Esophagus (tissue), 2 donors: ENCODE measurements around the gene MED27. TPM values are rescaled to one million over a fixed set of nuclear protein-coding genes. Genes with fewer than 3 reads are reported as not detected.

ENCODE experiments used
- H3K27ac ChIP-seq, 2 donors: one replicate each; pipeline ENCODE4 v1.5.1; 2013; ENCODE audit warnings: low read depth in 2 of 2, mild to moderate bottlenecking in 2 of 2, inconsistent platforms in 1 of 2, low read length in 1 of 2, moderate library complexity in 1 of 2
- H3K27me3 ChIP-seq, 2 donors: one replicate each; pipeline ENCODE4 v1.6.1; 2013; ENCODE audit warnings: low read length in 2 of 2, control low read depth in 1 of 2, mild to moderate bottlenecking in 1 of 2; ENCODE audit not compliant: insufficient read depth in 2 of 2, control insufficient read depth in 1 of 2
- H3K36me3 ChIP-seq, 2 donors: one replicate each; pipeline ENCODE4 v1.6.1; 2013; ENCODE audit warnings: low read length in 1 of 2; ENCODE audit not compliant: control insufficient read depth in 2 of 2, insufficient read depth in 2 of 2
- H3K4me1 ChIP-seq, 2 donors: one replicate each; pipeline ENCODE4 v1.6.1; 2013; ENCODE audit warnings: low read length in 1 of 2; ENCODE audit not compliant: control insufficient read depth in 2 of 2, insufficient read depth in 2 of 2
- H3K4me3 ChIP-seq, 2 donors: one replicate each; pipeline ENCODE4 v1.5.1; 2013; ENCODE audit warnings: low read length in 2 of 2, mild to moderate bottlenecking in 2 of 2, low read depth in 1 of 2, moderate library complexity in 1 of 2
- H3K9me3 ChIP-seq, 2 donors: one replicate each; pipeline ENCODE4 v1.6.1; 2013; ENCODE audit warnings: mild to moderate bottlenecking in 2 of 2, low read depth in 1 of 2, low read length in 1 of 2, moderate library complexity in 1 of 2; ENCODE audit not compliant: control insufficient read depth in 2 of 2, insufficient read depth in 1 of 2
- WGBS, 2 donors: extraction: QIAGEN DNeasy Blood & Tissue Kit; methylation state at CpG; one replicate each; pipeline ENCODE4 v1.1.7; 2013; 5-methylcytosine and 5-hydroxymethylcytosine counted together
- polyA plus RNA-seq, 2 donors: library from polyadenylated mRNA; stranded (reverse); fragments of 200-250 nt; gene quantifications; one replicate each; pipeline ENCODE4 v1.2.3, GENCODE V29; 2013
- donor health status: healthy with polysubstance abuse.
- donor health status: Bipolar disorder and iron deficiency.

Gene MED27
- polyA plus RNA-seq, 2 donors: 6.1 to 19.2 TPM

GRCh38 chr9:131889437-131890251, 190.0 kb downstream of the MED27 start:
- no peaks in the 10 kb centered on the region for H3K4me1 ChIP-seq

GRCh38 chr9:131888923-131889322, 190.7 kb downstream of the MED27 start:
- Histone ChIP-seq H3K4me1 (no peaks in the 10 kb centered on the region), H3K27me3 (no peaks in the 10 kb centered on the region), H3K4me3 (no peak overlapping the region), H3K36me3 (peaks cover 5 to 6% of the 10 kb centered on the region in 2 donors), H3K27ac (no peak overlapping the region), H3K9me3 (no peaks in the 10 kb centered on the region)
- WGBS, 2 donors: 84% methylated on average over 2 of the region's 2 CpGs

More at GRCh38 chr9:131889437-131890251, 190.0 kb downstream of the MED27 start:
- 72 to 76% methylated on average over 11 of the region's 11 CpGs for WGBS, 2 donors
- peaks cover 5 to 6% of the 10 kb centered on the region in 2 donors for H3K36me3 ChIP-seq
- H3K9me3 ChIP-seq: no peaks in the 10 kb centered on the region
- no peak overlapping the region for H3K27ac ChIP-seq
- no peaks in the 10 kb centered on the region for H3K27me3 ChIP-seq
- H3K4me3 ChIP-seq: no peak overlapping the region

- no peaks in the 10 kb centered on the region for H3K4me1 ChIP-seq
- WGBS, 2 donors: 84 to 97% methylated on average over 2 of the region's 2 CpGs
- no peak overlapping the region for H3K27ac ChIP-seq
- no peaks in the 10 kb centered on the region for H3K9me3 ChIP-seq
- peaks cover 5 to 6% of the 10 kb centered on the region in 2 donors for H3K36me3 ChIP-seq
- no peaks in the 10 kb centered on the region for H3K27me3 ChIP-seq
- H3K4me3 ChIP-seq: no peak overlapping the region
Observed at GRCh38 chr9:131887680-131888079, 192.0 kb downstream of the MED27 start.

- Histone ChIP-seq H3K4me3 (no peak overlapping the region), H3K4me1 (no peaks in the 10 kb centered on the region), H3K9me3 (no peaks in the 10 kb centered on the region), H3K36me3 (peaks cover 5 to 6% of the 10 kb centered on the region in 2 donors), H3K27ac (no peak overlapping the region), H3K27me3 (no peaks in the 10 kb centered on the region)
- 63 to 70% methylated on average over 2 of the region's 2 CpGs for WGBS, 2 donors
Observed at GRCh38 chr9:131886826-131887225, 192.8 kb downstream of the MED27 start.

GRCh38 chr9:131885144-131885609, 194.5 kb downstream of the MED27 start:
- H3K4me1 ChIP-seq: no peaks in the 10 kb centered on the region
- H3K9me3 ChIP-seq: no peaks in the 10 kb centered on the region
- H3K27me3 ChIP-seq: no peaks in the 10 kb centered on the region
- 73 to 82% methylated on average over 6 of the region's 6 CpGs for WGBS, 2 donors
- peaks cover 0 to 3% of the 10 kb centered on the region in 2 donors for H3K36me3 ChIP-seq
- H3K4me3 ChIP-seq: no peak overlapping the region
- no peak overlapping the region for H3K27ac ChIP-seq

DNA sequence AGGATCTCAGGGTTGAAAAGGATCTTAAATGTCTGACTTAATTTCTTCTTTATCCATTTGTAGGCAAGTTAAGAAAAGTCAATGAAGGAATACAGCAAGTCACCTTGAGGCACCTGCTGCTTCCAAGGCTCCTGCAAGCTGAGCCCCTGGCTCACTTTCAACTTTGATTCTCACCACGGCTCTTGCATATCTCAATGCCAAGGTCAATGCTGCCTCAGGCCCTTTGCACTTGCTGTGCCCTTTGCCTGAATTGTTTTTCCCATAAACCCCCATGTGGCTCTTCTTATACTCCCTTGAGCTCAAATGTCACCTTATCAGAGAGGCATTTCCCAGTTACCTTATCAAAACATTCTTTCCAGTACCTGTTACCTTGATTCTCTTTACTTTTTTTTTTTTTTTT, 195.4 kb downstream of the MED27 start:
- no peak overlapping the region for H3K27ac ChIP-seq
- no peaks in the 10 kb centered on the region for H3K4me1 ChIP-seq
- WGBS, 2 donors: 38 to 63% methylated on average over 1 of the region's 1 CpG
- peaks cover 3 to 4% of the 10 kb centered on the region in 2 donors for H3K36me3 ChIP-seq
- no peaks in the 10 kb centered on the region for H3K27me3 ChIP-seq
- no peak overlapping the region for H3K4me3 ChIP-seq
- no peaks in the 10 kb centered on the region for H3K9me3 ChIP-seq

GRCh38 chr9:131880833-131881583, 198.7 kb downstream of the MED27 start:
- H3K4me1 ChIP-seq: no peaks in the 10 kb centered on the region
- peaks cover 0 to 4% of the 10 kb centered on the region in 2 donors for H3K36me3 ChIP-seq
- WGBS, 2 donors: 86 to 88% methylated on average over 4 of the region's 4 CpGs
- no peaks in the 10 kb centered on the region for H3K9me3 ChIP-seq
- no peak overlapping the region for H3K27ac ChIP-seq
- H3K27me3 ChIP-seq: no peaks in the 10 kb centered on the region
- no peak overlapping the region for H3K4me3 ChIP-seq

GRCh38 chr9:131879911-131880290, 199.8 kb downstream of the MED27 start:
- Histone ChIP-seq H3K9me3 (no peaks in the 10 kb centered on the region), H3K27me3 (no peaks in the 10 kb centered on the region), H3K4me3 (no peak overlapping the region), H3K4me1 (no peaks in the 10 kb centered on the region), H3K27ac (no peak overlapping the region), H3K36me3 (peaks cover 0 to 4% of the 10 kb centered on the region in 2 donors)
- 95 to 97% methylated on average over 13 of the region's 13 CpGs for WGBS, 2 donors

DNA sequence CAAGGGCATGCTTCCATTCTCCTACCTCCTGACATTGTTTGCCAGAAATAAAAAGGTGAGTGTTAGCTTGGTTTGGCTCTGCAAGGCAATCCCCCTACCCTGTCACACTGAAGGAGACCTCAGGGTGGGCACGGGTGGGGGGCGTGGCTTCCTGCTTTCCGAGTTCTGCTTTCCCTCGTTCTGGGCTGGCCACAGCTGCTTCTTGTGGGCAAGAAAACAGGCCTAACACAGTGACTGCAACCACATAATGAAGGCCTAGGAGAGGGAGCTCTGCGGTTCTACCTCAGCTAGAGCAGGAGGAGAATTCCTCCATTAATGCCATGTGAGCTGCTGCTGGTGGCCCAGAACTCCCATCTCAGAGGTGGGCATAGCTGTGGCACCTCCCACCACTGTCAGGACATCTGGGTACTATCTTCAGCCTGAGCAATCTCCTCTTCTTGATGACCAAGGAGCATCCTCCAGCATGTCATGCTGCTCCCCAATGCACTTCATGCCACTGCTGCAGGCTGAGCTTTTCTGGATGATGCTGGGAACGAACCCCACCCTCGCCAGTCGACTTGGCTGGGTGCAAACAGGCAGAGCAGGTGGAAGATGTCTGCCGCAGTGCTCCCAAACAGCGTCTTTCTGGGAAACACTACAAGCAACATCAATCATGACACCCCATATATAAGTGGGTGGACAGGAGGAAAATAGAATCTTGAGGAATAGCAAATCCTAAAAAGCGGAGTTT, 200.3 kb downstream of the MED27 start:
- no peak overlapping the region for H3K4me3 ChIP-seq
- no peaks in the 10 kb centered on the region for H3K4me1 ChIP-seq
- H3K9me3 ChIP-seq: no peaks in the 10 kb centered on the region
- WGBS, 2 donors: 77 to 85% methylated on average over 11 of the region's 11 CpGs
- peaks cover 0 to 4% of the 10 kb centered on the region in 2 donors for H3K36me3 ChIP-seq
- H3K27ac ChIP-seq: no peak overlapping the region
- no peaks in the 10 kb centered on the region for H3K27me3 ChIP-seq
